Transverse colon (tissue), 4 donors: ENCODE results near the gene PDE7B. TPM values are rescaled to one million over a fixed set of nuclear protein-coding genes. Genes with fewer than 3 reads are reported as not detected.

Source experiments
- DNase-seq: peaks from one replicate; pipeline ENCODE4 v3.0.0-alpha.2; 2019
- H3K27ac ChIP-seq, 4 donors: fragments of 200-600 bp; sonication (generic); 2 replicates each; pipeline ENCODE4 v1.5.1; 2016 to 2018; ENCODE audit warnings: inconsistent platforms in 4 of 4
- H3K27me3 ChIP-seq: fragments of 200-600 bp; sonication (generic); 2 replicates; pipeline ENCODE4 v1.5.1; 2017; ENCODE audit warnings: inconsistent platforms
- H3K36me3 ChIP-seq, 4 donors: fragments of 200-600 bp; sonication (generic); 2 replicates each; pipeline ENCODE4 v1.5.1; 2017 to 2019; ENCODE audit warnings: inconsistent platforms in 4 of 4
- H3K4me1 ChIP-seq, 4 donors: fragments of 200-600 bp; sonication (generic); 2 replicates each; pipeline ENCODE4 v1.5.1; 2017 to 2020; ENCODE audit warnings: inconsistent platforms in 4 of 4
- H3K4me3 ChIP-seq, 4 donors: fragments of 200-600 bp; sonication (generic); 1 replicate in 1 of 4; 2 replicates in 3 of 4; pipeline versions ENCODE4 v1.5.1 to v1.6.1; 2017 to 2019; ENCODE audit warnings: inconsistent platforms in 4 of 4
- H3K9me3 ChIP-seq, 2 donors: fragments of 200-600 bp; sonication (generic); 2 replicates each; pipeline ENCODE4 v1.5.1; 2017 to 2019; ENCODE audit warnings: inconsistent platforms in 2 of 2
- EP300 ChIP-seq: sonication (generic); formaldehyde crosslinking; IDR thresholded peaks from one replicate; pipeline ENCODE4 v1.6.1; 2017; ENCODE audit warnings: antibody characterized with exemption, low read depth
- POLR2A ChIP-seq: fragments of 450-650 bp; IDR thresholded peaks from one replicate; pipeline ENCODE4 v1.6.1; 2016; ENCODE audit warnings: antibody characterized with exemption, mild to moderate bottlenecking, moderate library complexity
- POLR2AphosphoS5 ChIP-seq, 3 donors: sonication (generic); formaldehyde crosslinking; IDR thresholded peaks; one replicate each; pipeline ENCODE4 v1.6.1; 2016; ENCODE audit warnings: antibody characterized with exemption in 3 of 3
- WGBS, 2 donors: methylation state at CpG; one replicate each; pipeline ENCODE4 v1.1.5; 2018; ENCODE audit warnings: low coverage in 1 of 2; 5-methylcytosine and 5-hydroxymethylcytosine counted together
- in situ Hi-C, 4 donors: fragments of 200-750 bp; cut with MboI; loops; one replicate each; pipeline versions ENCODE4 v1.15.0 to v1.15.1; 2017; ENCODE audit warnings: low sequenced_read_pairs in 3 of 4, low pct_ligation_motif_present in 1 of 4, low pct_unique_long_range_greater_than_20kb in 1 of 4
- intact Hi-C: fragments of 100-400 bp; cut with DNase I; formaldehyde crosslinking; loops from one replicate; pipeline ENCODE4 v1.15.1; 2023; ENCODE audit warnings: low total_unique reads
- total RNA-seq, 4 donors: library from RNA; depleted of rRNA; stranded (reverse); fragments of >200 nt; gene quantifications; one replicate each; pipeline ENCODE4 v1.1.0, GENCODE V29; 2016
- TF ChIP-seq, protein P1 (sequence below), 5 experiments: fragments of 200-600 bp in 3 of 5; fragments of 450-650 bp in 2 of 5; sonication (generic) in 3 of 5; IDR thresholded peaks; 1 replicate in 2 of 5; 2 replicates in 3 of 5; pipeline ENCODE4 v1.5.1; 2016 to 2017; ENCODE audit warnings: antibody characterized with exemption in 5 of 5, inconsistent platforms in 3 of 5, mild to moderate bottlenecking in 2 of 5, moderate library complexity in 1 of 5

The PDE7B gene
- total RNA-seq, 4 donors from 2014 or later = 0.40 to 2.2 (median 1.4) TPM

DNA sequence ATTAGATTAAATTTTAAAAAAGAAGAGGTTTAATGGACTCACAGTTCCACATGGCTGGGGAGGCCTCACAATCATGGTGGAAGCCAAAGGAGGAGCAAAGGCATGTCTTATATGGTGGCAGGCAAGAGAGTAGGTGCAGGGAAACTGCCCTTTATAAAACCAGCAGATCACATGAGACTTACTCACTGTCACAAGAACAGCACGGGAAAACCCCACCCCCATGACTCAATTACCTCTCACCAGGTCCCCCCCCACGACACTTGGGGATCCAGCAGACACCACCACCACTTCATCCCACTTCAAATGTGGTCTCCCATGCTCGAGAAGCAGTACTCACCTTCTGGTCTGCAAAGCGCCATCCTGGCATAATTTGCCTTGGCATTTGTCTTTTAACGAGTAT lies 374.0 kb downstream of the PDE7B start:
- Histone ChIP-seq H3K27me3 (no peaks in the 10 kb centered on the region), H3K4me1 (peaks cover 4 to 20% (median 9%) of the 10 kb centered on the region in 4 donors), H3K4me3 (no peak overlapping the region), H3K36me3 (no peaks in the 10 kb centered on the region), H3K27ac (no peak overlapping the region), H3K9me3 (no peaks in the 10 kb centered on the region)
- WGBS, 2 donors = 61 to 90% methylated on average over 2 to 5 of the region's 5 CpGs
- in situ Hi-C loops (loop anchor here in 2 of 4 donors (10.0 kb wide), 1 partner anchor 691 kb away; no protein-coding TSS in a partner anchor), intact Hi-C loops (loop anchor here (10.0 kb wide), 2 partner anchors 691 to 721 kb away; no protein-coding TSS in a partner anchor)
- TF ChIP-seq POLR2AphosphoS5 (IDR thresholded peaks at IDR 0.05) (no peak), POLR2A (no peak), EP300 (no peak)
- TF ChIP-seq, protein P1, sequence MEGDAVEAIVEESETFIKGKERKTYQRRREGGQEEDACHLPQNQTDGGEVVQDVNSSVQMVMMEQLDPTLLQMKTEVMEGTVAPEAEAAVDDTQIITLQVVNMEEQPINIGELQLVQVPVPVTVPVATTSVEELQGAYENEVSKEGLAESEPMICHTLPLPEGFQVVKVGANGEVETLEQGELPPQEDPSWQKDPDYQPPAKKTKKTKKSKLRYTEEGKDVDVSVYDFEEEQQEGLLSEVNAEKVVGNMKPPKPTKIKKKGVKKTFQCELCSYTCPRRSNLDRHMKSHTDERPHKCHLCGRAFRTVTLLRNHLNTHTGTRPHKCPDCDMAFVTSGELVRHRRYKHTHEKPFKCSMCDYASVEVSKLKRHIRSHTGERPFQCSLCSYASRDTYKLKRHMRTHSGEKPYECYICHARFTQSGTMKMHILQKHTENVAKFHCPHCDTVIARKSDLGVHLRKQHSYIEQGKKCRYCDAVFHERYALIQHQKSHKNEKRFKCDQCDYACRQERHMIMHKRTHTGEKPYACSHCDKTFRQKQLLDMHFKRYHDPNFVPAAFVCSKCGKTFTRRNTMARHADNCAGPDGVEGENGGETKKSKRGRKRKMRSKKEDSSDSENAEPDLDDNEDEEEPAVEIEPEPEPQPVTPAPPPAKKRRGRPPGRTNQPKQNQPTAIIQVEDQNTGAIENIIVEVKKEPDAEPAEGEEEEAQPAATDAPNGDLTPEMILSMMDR (IDR thresholded peaks at IDR 0.05) = no peak
- no peak for DNase-seq

DNA sequence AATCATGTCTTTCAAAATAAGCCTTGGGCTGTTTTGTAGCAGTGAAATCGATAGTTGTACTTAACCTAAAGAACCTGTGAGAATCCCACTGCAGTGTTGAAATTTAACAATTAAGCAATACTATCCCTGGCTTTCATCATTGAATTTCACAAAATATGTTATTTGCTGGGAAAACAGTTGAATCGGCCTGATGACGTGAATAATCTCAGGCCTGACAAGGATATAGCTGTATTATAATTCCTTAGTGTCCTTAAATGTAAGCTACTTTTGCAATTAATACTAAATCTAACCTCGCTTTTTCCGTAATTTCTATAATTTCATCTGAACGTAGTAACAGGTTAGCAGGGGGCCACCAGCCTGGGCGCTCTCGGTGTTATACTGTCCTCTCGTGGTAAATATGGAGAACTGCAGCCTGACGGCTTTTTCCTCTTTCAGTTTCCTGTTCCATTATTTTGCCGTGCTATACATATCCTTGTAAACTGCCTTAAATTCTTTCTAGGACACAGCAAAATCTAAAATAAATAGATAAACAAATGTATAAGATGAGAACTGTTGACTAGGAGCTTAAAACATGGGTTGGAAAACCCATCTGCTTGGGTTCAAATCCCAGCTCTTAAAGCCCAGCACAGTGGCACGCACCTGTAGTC lies 374.6 kb downstream of the PDE7B start:
- in situ Hi-C loops = loop anchor here in 2 of 4 donors (10.0 kb wide), 1 partner anchor 691 kb away; no protein-coding TSS in a partner anchor
- intact Hi-C loops = loop anchor here (10.0 kb wide), 2 partner anchors 691 to 721 kb away; no protein-coding TSS in a partner anchor
- WGBS, 2 donors = 22 to 24% methylated on average over 11 to 12 of the region's 12 CpGs

DNA sequence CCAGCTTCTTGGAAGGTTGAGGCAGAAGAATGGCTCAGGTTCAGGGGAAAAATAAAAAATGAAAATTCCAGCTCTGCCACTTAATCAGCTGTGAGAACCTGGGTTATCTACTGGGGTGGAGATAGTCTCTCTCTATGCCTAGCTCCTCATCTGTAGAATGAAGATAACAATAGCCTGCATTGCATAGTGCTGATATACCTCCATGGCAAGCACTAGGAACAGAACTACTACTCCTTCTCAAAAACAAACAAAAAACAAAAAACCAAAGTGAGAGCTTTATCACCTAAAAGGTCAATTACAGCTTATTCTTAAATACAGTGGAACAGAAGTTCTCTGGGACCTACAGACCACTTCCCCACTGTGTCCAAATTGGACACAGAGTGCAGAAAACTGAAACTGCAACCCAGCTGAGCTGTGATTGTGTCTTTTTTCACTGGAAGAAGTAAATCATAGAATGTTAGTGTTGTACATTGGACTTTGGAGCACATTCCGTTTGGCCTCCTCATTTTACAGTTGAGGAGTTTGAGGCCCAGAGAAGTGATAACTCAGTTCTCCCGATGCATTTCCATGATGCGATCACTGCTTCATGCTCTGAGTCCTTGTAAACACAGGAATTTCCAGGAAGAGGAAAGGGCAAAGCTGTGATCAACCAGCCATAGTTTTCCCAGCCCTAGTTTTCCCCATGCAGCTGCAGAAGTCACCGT lies 375.3 kb downstream of the PDE7B start:
- DNase-seq = no peak

More for the DNA sequence above, 374.6 kb downstream of the PDE7B start:
- DNase-seq = peak; percentile 60
- Histone ChIP-seq H3K27me3 (no peaks in the 10 kb centered on the region), H3K9me3 (no peaks in the 10 kb centered on the region), H3K4me1 (peaks cover 4 to 20% (median 9%) of the 10 kb centered on the region in 4 donors), H3K36me3 (no peaks in the 10 kb centered on the region), H3K27ac (peak overlapping the region; percentile 6 to 69 (median 49)), H3K4me3 (peak overlapping the region in 2 of 4 donors; percentile 10 to 47)
- TF ChIP-seq EP300 (no peak), POLR2A (no peak), POLR2AphosphoS5 (IDR thresholded peaks at IDR 0.05) (no peak)
- TF ChIP-seq, protein P1 (IDR thresholded peaks at IDR 0.05) = peak; percentile 99 to 100 (median 100)

More for the DNA sequence above, 375.3 kb downstream of the PDE7B start:
- Histone ChIP-seq H3K27me3 (no peaks in the 10 kb centered on the region), H3K4me1 (peaks cover 4 to 20% (median 9%) of the 10 kb centered on the region in 4 donors), H3K9me3 (no peaks in the 10 kb centered on the region), H3K4me3 (peak overlapping the region in 2 of 4 donors; percentile 10 to 47), H3K27ac (peak overlapping the region; percentile 20 to 69 (median 49)), H3K36me3 (no peaks in the 10 kb centered on the region)
- intact Hi-C loops (loop anchor here (10.0 kb wide), 2 partner anchors 692 to 722 kb away; no protein-coding TSS in a partner anchor), in situ Hi-C loops (loop anchor here in 2 of 4 donors (10.0 kb wide), 1 partner anchor 692 kb away; no protein-coding TSS in a partner anchor)
- WGBS, 2 donors = 51 to 100% methylated on average over 1 to 4 of the region's 4 CpGs
- TF ChIP-seq POLR2A (no peak), POLR2AphosphoS5 (IDR thresholded peaks at IDR 0.05) (no peak), EP300 (no peak)
- TF ChIP-seq, protein P1 (IDR thresholded peaks at IDR 0.05) = no peak
